HG02588 (cell line): ENCODE data around the gene AXIN2.
"Not testable (repeated sequence)": the region's sequence is repeated elsewhere in the genome, so short reads cannot be mapped to it uniquely, and the experiment has no call there.

Experiments used
- ATAC-seq: cut with Tn5 transposase; IDR thresholded peaks from one replicate; pipeline ENCODE4 v1.9.1; 2021; ENCODE audit warnings: mild to moderate bottlenecking, moderate library complexity; ENCODE audit not compliant: unreplicated experiment

Gene AXIN2

GRCh38 chr17:65485388-65486299 lies 75.8 kb downstream of the AXIN2 start:
- no peak for ATAC-seq

- not testable (repeated sequence) for ATAC-seq
Observed at GRCh38 chr17:65484405-65484804, 77.0 kb downstream of the AXIN2 start.

DNA sequence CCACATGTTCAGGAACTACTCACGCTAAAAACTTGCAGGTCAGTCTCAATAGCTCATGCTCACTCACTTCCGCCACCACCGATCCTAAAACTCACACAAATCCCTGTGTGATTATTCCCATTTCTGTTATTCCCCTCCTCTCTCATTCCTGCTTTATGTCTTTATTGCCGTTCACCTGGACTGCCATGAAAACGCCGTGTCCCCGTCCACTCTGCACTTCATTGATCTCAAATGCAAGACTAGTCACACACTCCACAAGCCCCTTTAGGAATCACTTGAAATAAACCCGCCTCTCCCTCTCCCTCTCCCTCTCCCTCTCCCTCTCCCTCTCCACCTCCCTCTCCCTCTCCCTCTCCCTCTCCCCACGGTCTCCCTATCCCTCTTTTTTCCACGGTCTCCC lies 78.0 kb downstream of the AXIN2 start:
- ATAC-seq = no peak

GRCh38 chr17:65482201-65482600 lies 79.2 kb downstream of the AXIN2 start:
- no peak for ATAC-seq

GRCh38 chr17:65479282-65479681 lies 82.2 kb downstream of the AXIN2 start:
- ATAC-seq = no peak
